Measurements from ENCODE around the gene DTX2.
"Not testable (repeated sequence)": the region's sequence is repeated elsewhere in the genome, so short reads cannot be mapped to it uniquely, and the experiment has no call there.

DNA sequence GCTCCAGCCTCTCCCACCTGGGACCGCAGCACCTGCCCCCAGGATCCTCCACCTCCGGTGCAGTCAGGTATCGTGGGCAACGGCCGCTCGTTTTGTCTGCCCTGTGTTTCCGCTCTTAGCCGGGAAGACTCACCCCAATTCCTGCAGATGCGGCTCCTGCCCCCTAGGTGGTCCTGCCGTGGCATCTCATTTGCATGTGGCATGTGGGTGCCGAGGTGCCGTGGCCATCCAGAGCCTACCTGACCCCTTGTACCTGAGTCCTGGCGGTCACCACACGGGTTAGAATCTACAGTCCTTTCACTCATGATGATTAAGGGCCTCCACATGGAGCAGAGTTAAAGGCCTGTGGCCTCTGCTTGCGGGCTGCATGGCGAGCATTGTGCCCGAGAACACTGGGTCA, 21.6 kb downstream of the DTX2 start:
- not testable (repeated sequence) for TF ChIP-seq POLR2A (IDR thresholded peaks at IDR 0.05)
- TF ChIP-seq, protein P1, sequence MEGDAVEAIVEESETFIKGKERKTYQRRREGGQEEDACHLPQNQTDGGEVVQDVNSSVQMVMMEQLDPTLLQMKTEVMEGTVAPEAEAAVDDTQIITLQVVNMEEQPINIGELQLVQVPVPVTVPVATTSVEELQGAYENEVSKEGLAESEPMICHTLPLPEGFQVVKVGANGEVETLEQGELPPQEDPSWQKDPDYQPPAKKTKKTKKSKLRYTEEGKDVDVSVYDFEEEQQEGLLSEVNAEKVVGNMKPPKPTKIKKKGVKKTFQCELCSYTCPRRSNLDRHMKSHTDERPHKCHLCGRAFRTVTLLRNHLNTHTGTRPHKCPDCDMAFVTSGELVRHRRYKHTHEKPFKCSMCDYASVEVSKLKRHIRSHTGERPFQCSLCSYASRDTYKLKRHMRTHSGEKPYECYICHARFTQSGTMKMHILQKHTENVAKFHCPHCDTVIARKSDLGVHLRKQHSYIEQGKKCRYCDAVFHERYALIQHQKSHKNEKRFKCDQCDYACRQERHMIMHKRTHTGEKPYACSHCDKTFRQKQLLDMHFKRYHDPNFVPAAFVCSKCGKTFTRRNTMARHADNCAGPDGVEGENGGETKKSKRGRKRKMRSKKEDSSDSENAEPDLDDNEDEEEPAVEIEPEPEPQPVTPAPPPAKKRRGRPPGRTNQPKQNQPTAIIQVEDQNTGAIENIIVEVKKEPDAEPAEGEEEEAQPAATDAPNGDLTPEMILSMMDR (IDR thresholded peaks at IDR 0.05): not testable (repeated sequence)

Measured in right lobe of liver (tissue), 4 donors.